GM13977 (cell line): Measurements from ENCODE around the gene PCDH9.

Experiments
- DNase-seq: peaks from one replicate; pipeline ENCODE4 v3.0.0; 2012; ENCODE audit warnings: low spot score
- CTCF ChIP-seq: IDR thresholded peaks from 2 replicates; pipeline ENCODE4 v1.5.1; 2012; ENCODE audit warnings: mild to moderate bottlenecking, control low read depth; ENCODE audit not compliant: insufficient read depth; ENCODE audit errors: extremely low read depth, missing control alignments
- in situ Hi-C: fragments of 300-500 bp; cut with MboI; formaldehyde crosslinking; loops from one replicate; pipeline ENCODE4 v1.12.0; 2022; ENCODE audit warnings: low sequenced_read_pairs, low pct_unique_long_range_greater_than_20kb, mixed read lengths, inconsistent platforms; ENCODE audit not compliant: unreplicated experiment

PCDH9 gene

GRCh38 chr13:66506979-66507378 lies 723.2 kb downstream of the PCDH9 start:
- in situ Hi-C loops, result no loop called here
- TF ChIP-seq CTCF, result no peak
- DNase-seq, result no peak

GRCh38 chr13:66506051-66506777 lies 723.9 kb downstream of the PCDH9 start:
- DNase-seq, result no peak
- TF ChIP-seq CTCF, result no peak
- in situ Hi-C loops, result no loop called here

GRCh38 chr13:66503890-66504289 lies 726.2 kb downstream of the PCDH9 start:
- in situ Hi-C loops, result no loop called here
- no peak for DNase-seq
- no peak for TF ChIP-seq CTCF

- in situ Hi-C loops, result no loop called here
- no peak for DNase-seq
- TF ChIP-seq CTCF, result no peak
Observed at GRCh38 chr13:66501181-66501580, 729.0 kb downstream of the PCDH9 start.

GRCh38 chr13:66492479-66492878 lies 737.7 kb downstream of the PCDH9 start:
- no peak for TF ChIP-seq CTCF
- no peak for DNase-seq
- in situ Hi-C loops, result no loop called here

GRCh38 chr13:66491251-66491650 lies 738.9 kb downstream of the PCDH9 start:
- DNase-seq, result no peak
- in situ Hi-C loops, result no loop called here
- TF ChIP-seq CTCF, result no peak
